IMR-90 (cell line): ENCODE data around the gene CPLX3. TPM values are rescaled to one million over a fixed set of nuclear protein-coding genes. Genes with fewer than 3 reads are reported as not detected.

ENCODE experiments used
- ATAC-seq: fragments of 200-7000 bp; cut with Tn5 transposase; 2 replicates; pipeline ENCODE4 v1.9.1; 2020; ENCODE audit warnings: low read depth, mild to moderate bottlenecking, moderate library complexity
- BruUV-seq: library from RNA; stranded (reverse); fragments of 400-500 nt; replicated peaks from 2 replicates; lab custom pipeline; 2021; lab: Mats Ljungman, UMichigan
- CTCF ChIA-PET: fragments of 300-600 bp; formaldehyde crosslinking; extraction: SDS; loops from one replicate; lab custom pipeline; 2021; ENCODE audit warnings: antibody characterized with exemption; lab: Yijun Ruan, JAX
- POLR2A ChIA-PET: fragments of 300-600 bp; sonication (Branson Sonifier 250); formaldehyde crosslinking; loops from one replicate; lab custom pipeline; 2022; ENCODE audit warnings: antibody characterized with exemption; ENCODE audit not compliant: unreplicated experiment; lab: Charles Lee
- DNase-seq: peaks from one replicate; pipeline ENCODE4 v3.0.0; 2013
- H2AFZ ChIP-seq: replicated peaks from 2 replicates; pipeline ENCODE3; 2013; ENCODE audit warnings: low read length, mild to moderate bottlenecking; ENCODE audit not compliant: poor library complexity
- H2AK5ac ChIP-seq: 2 replicates; pipeline ENCODE4 v1.6.1; 2013; ENCODE audit warnings: low read depth, low read length, inconsistent platforms
- H2AK9ac ChIP-seq: replicated peaks from 2 replicates; pipeline ENCODE3; 2013; ENCODE audit warnings: mild to moderate bottlenecking, low read depth, low read length, moderate library complexity; ENCODE audit not compliant: poor library complexity
- H2BK120ac ChIP-seq: 2 replicates; pipeline ENCODE4 v1.6.1; 2013; ENCODE audit warnings: low read depth, low read length, inconsistent platforms
- H2BK15ac ChIP-seq: 3 replicates; pipeline ENCODE4 v1.6.1; 2013; ENCODE audit warnings: low read depth, low read length, inconsistent platforms
- H2BK20ac ChIP-seq: 2 replicates; pipeline ENCODE4 v1.6.1; 2013; ENCODE audit warnings: low read depth, mild to moderate bottlenecking, inconsistent platforms, low read length, moderate library complexity
- H2BK5ac ChIP-seq: 2 replicates; pipeline ENCODE4 v1.6.1; 2013; ENCODE audit warnings: mild to moderate bottlenecking, low read depth, low read length, inconsistent platforms; ENCODE audit not compliant: poor library complexity, severe bottlenecking
- H3K14ac ChIP-seq: replicated peaks from 2 replicates; pipeline ENCODE4 v1.6.1; 2013; ENCODE audit warnings: low read depth, low read length, inconsistent platforms
- H3K18ac ChIP-seq: 2 replicates; pipeline ENCODE4 v1.6.1; 2013; ENCODE audit warnings: low read depth, low read length, control low read depth
- H3K23ac ChIP-seq: 2 replicates; pipeline ENCODE4 v1.6.1; 2013; ENCODE audit warnings: low read depth, low read length, inconsistent platforms
- H3K27ac ChIP-seq: 2 replicates; pipeline ENCODE4 v1.5.1; 2013; ENCODE audit warnings: mild to moderate bottlenecking, control low read depth, low read length; ENCODE audit not compliant: insufficient read depth
- H3K27me3 ChIP-seq: 2 replicates; pipeline ENCODE4 v1.6.1; 2013; ENCODE audit warnings: low read length; ENCODE audit not compliant: control insufficient read depth, insufficient read depth
- H3K36me3 ChIP-seq: 2 replicates; pipeline ENCODE4 v1.6.1; 2013; ENCODE audit warnings: low read length, mixed read lengths; ENCODE audit not compliant: control insufficient read depth, insufficient read depth
- H3K4ac ChIP-seq: 2 replicates; pipeline ENCODE4 v1.6.1; 2013; ENCODE audit warnings: low read depth, low read length, inconsistent platforms
- H3K4me1 ChIP-seq: 2 replicates; pipeline ENCODE4 v1.6.1; 2013; ENCODE audit warnings: low read length, mixed read lengths; ENCODE audit not compliant: control insufficient read depth, insufficient read depth
- H3K4me2 ChIP-seq: 2 replicates; pipeline ENCODE4 v1.6.1; 2013; ENCODE audit warnings: low read depth, mild to moderate bottlenecking, control low read depth, low read length, moderate library complexity
- H3K4me3 ChIP-seq: 2 replicates; pipeline ENCODE4 v1.5.1; 2013; ENCODE audit warnings: low read depth, mild to moderate bottlenecking, control low read depth, low read length, moderate library complexity; ENCODE audit not compliant: insufficient read depth
- H3K56ac ChIP-seq: 2 replicates; pipeline ENCODE4 v1.6.1; 2013; ENCODE audit warnings: low read length, inconsistent platforms; ENCODE audit not compliant: insufficient read depth; ENCODE audit errors: extremely low read depth
- H3K79me1 ChIP-seq, 2 experiments: 2 replicates each; pipeline ENCODE4 v1.6.1; 2013; ENCODE audit warnings: low read length in 2 of 2, inconsistent platforms in 1 of 2, low read depth in 1 of 2
- H3K9ac ChIP-seq: 2 replicates; pipeline ENCODE4 v1.6.1; 2013; ENCODE audit warnings: low read depth, low read length, control low read depth
- H3K9me1 ChIP-seq: 2 replicates; pipeline ENCODE4 v1.6.1; 2013; ENCODE audit warnings: low read length, inconsistent platforms; ENCODE audit not compliant: insufficient read depth
- H3K9me3 ChIP-seq: 2 replicates; pipeline ENCODE4 v1.6.1; 2013; ENCODE audit warnings: low read length; ENCODE audit not compliant: control insufficient read depth, insufficient read depth
- H4K20me1 ChIP-seq: 2 replicates; pipeline ENCODE4 v1.6.1; 2013; ENCODE audit warnings: low read length, inconsistent platforms; ENCODE audit not compliant: insufficient read depth
- H4K5ac ChIP-seq: 2 replicates; pipeline ENCODE4 v1.6.1; 2013; ENCODE audit warnings: mild to moderate bottlenecking, low read depth, low read length, control low read depth
- H4K8ac ChIP-seq, 2 experiments: 2 replicates each; pipeline ENCODE4 v1.6.1; 2013; ENCODE audit warnings: low read depth in 2 of 2, low read length in 2 of 2, control low read depth in 1 of 2, inconsistent platforms in 1 of 2
- H4K91ac ChIP-seq: 2 replicates; pipeline ENCODE4 v1.6.1; 2013; ENCODE audit warnings: low read depth, low read length, inconsistent platforms; ENCODE audit not compliant: insufficient read depth
- BHLHE40 ChIP-seq: fragments of 150-350 bp; IDR thresholded peaks from 2 replicates; pipeline ENCODE4 v1.6.1; 2016; ENCODE audit warnings: mild to moderate bottlenecking, low read depth, low read length
- CEBPB ChIP-seq: IDR thresholded peaks from 2 replicates; pipeline ENCODE4 v1.6.1; 2012; ENCODE audit warnings: low read depth, low read length, improper control_type of control experiment
- CHD1 ChIP-seq: IDR thresholded peaks from 2 replicates; pipeline ENCODE4 v1.6.1; 2012; ENCODE audit warnings: low read depth, low read length, improper control_type of control experiment
- FOS ChIP-seq: fragments of 150-350 bp; IDR thresholded peaks from 2 replicates; pipeline ENCODE4 v1.6.1; 2016; ENCODE audit warnings: low read depth, low read length
- MAFK ChIP-seq: IDR thresholded peaks from 2 replicates; pipeline ENCODE4 v1.6.1; 2012; ENCODE audit warnings: low read depth, low read length, improper control_type of control experiment
- MAZ ChIP-seq: IDR thresholded peaks from 2 replicates; pipeline ENCODE4 v1.6.1; 2012; ENCODE audit warnings: low read depth, mild to moderate bottlenecking, low read length, improper control_type of control experiment, moderate library complexity, borderline replicate concordance
- MXI1 ChIP-seq: IDR thresholded peaks from 2 replicates; pipeline ENCODE4 v1.6.1; 2012; ENCODE audit warnings: low read depth, mild to moderate bottlenecking, low read length, moderate library complexity, borderline replicate concordance
- NFE2L2 ChIP-seq: fragments of 150-350 bp; IDR thresholded peaks from 2 replicates; pipeline ENCODE4 v1.6.1; 2016; ENCODE audit warnings: low read depth, mild to moderate bottlenecking, low read length
- POLR2A ChIP-seq: IDR thresholded peaks from 2 replicates; pipeline ENCODE4 v1.6.1; 2012; ENCODE audit warnings: mild to moderate bottlenecking, low read depth, low read length
- RAD21 ChIP-seq: IDR thresholded peaks from 2 replicates; pipeline ENCODE4 v1.6.1; 2012; ENCODE audit warnings: low read length, improper control_type of control experiment
- RCOR1 ChIP-seq: IDR thresholded peaks from 2 replicates; pipeline ENCODE4 v1.6.1; 2012; ENCODE audit warnings: mild to moderate bottlenecking, low read length, improper control_type of control experiment; ENCODE audit not compliant: insufficient replicate concordance
- RFX5 ChIP-seq: IDR thresholded peaks from 2 replicates; pipeline ENCODE4 v1.8.0; 2012; ENCODE audit warnings: low read depth, mild to moderate bottlenecking, low read length, moderate library complexity
- SMC3 ChIP-seq: fragments of 150-350 bp; IDR thresholded peaks from 2 replicates; pipeline ENCODE4 v1.6.1; 2016; ENCODE audit warnings: low read depth, mild to moderate bottlenecking, antibody characterized with exemption, low read length, moderate library complexity
- WGBS, 2 experiments: methylation state at CpG; one replicate each; pipeline versions ENCODE4 v1.1.5 to v1.1.7; 2013; ENCODE audit warnings: missing lambda C conversion rate in 2 of 2; ENCODE audit not compliant: insufficient read length in 1 of 2; ENCODE audit errors: extremely low coverage in 2 of 2; 5-methylcytosine and 5-hydroxymethylcytosine counted together
- dilution Hi-C: fragments of 300-500 bp; cut with HindIII; formaldehyde crosslinking; loops from one replicate; pipeline ENCODE4 v1.14.3; 2018; ENCODE audit warnings: low sequenced_read_pairs; ENCODE audit not compliant: unreplicated experiment
- in situ Hi-C: fragments of 300-500 bp; cut with MboI; formaldehyde crosslinking; loops from 3 replicates; pipeline ENCODE4 v1.14.3; 2019; ENCODE audit warnings: low sequenced_read_pairs, inconsistent platforms, mixed read lengths
- intact Hi-C: fragments of 100-400 bp; cut with micrococcal nuclease; formaldehyde crosslinking; loops from 2 replicates; pipeline ENCODE4 v1.10.0; 2022
- polyA plus RNA-seq, 3 experiments: library from polyadenylated mRNA; depleted of rRNA; stranded (reverse); fragments of >200 nt; gene quantifications; 2 replicates each; pipeline ENCODE4 v1.2.3, GENCODE V29; 2012; ENCODE audit warnings: low replicate concordance in 1 of 3
- total RNA-seq: library from RNA; depleted of rRNA; stranded (reverse); fragments of >200 nt; gene quantifications from 2 replicates; pipeline ENCODE4 v1.2.3, GENCODE V29; 2012
- TF ChIP-seq, protein P1 (sequence below): conservative IDR thresholded peaks from 2 replicates; pipeline ENCODE4 v1.5.1; 2012; ENCODE audit warnings: mild to moderate bottlenecking, low read depth, low read length, improper control_type of control experiment
- TF ChIP-seq, protein P2 (sequence below): fragments of 150-350 bp; IDR thresholded peaks from 2 replicates; pipeline ENCODE4 v1.6.1; 2016; ENCODE audit warnings: low read depth, mild to moderate bottlenecking, low read length, moderate library complexity, borderline replicate concordance
- TF ChIP-seq, protein P3 (sequence below): fragments of 150-350 bp; IDR thresholded peaks from 2 replicates; pipeline ENCODE4 v1.6.1; 2017; ENCODE audit warnings: mild to moderate bottlenecking, antibody characterized with exemption, low read length, low read depth

Gene CPLX3
- total and polyA plus RNA-seq, 2 of the 4 experiments (the other 2 are of a cell fraction), result not detected

DNA sequence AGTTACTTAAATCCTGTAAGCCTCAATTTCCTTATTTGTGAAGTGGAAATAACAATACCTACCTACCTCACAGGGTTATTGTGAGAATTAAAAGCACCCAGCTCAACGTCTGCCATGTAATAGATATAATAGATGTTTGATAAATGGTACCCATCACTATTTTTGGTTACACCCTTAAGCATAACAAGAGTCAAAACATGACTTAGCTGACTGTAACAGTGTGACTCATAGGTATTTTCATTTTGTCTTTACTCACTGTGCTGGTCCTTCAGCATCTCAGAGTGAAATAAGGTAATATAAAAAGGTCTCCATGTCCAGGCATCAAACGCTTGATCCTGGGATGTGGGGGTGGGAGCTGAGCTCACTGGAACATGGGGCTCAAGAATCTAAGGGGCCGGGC lies 3.1 kb downstream of the CPLX3 start:
- POLR2A ChIA-PET, result no interaction called here
- no peak overlapping the region for H3K27ac ChIP-seq
- in situ Hi-C loops, result no loop called here

More for the DNA sequence above, 3.1 kb downstream of the CPLX3 start:
- no peak overlapping the region for H3K4me3 ChIP-seq
- no CpG with 5 or more reads among the region's 3 CpGs for WGBS, 2 experiments
- H2BK15ac ChIP-seq, result no peak overlapping the region
- intact Hi-C loops, result no loop called here
- no peak overlapping the region for H2BK5ac ChIP-seq
- no peak overlapping the region for H2BK20ac ChIP-seq
- no peak overlapping the region for H4K91ac ChIP-seq
- no peaks in the 10 kb centered on the region for H3K79me1 ChIP-seq
- no peak overlapping the region for H3K14ac ChIP-seq
- peaks cover 41% of the 10 kb centered on the region for H3K27me3 ChIP-seq
- BruUV-seq, result no TSS peak
- H3K23ac ChIP-seq, result no peak overlapping the region
- no peaks in the 10 kb centered on the region for H3K9me1 ChIP-seq
- H2AK5ac ChIP-seq, result no peak overlapping the region
- H3K4ac ChIP-seq, result no peak overlapping the region
- no peak overlapping the region for H2BK120ac ChIP-seq
- dilution Hi-C loops, result no loop called here
- H3K56ac ChIP-seq, result no peak overlapping the region
- no peak for TF ChIP-seq RCOR1
- TF ChIP-seq BHLHE40, result no peak
- TF ChIP-seq NFE2L2, result no peak
- TF ChIP-seq RAD21, result no peak
- no peak for TF ChIP-seq RFX5
- TF ChIP-seq, protein P1, sequence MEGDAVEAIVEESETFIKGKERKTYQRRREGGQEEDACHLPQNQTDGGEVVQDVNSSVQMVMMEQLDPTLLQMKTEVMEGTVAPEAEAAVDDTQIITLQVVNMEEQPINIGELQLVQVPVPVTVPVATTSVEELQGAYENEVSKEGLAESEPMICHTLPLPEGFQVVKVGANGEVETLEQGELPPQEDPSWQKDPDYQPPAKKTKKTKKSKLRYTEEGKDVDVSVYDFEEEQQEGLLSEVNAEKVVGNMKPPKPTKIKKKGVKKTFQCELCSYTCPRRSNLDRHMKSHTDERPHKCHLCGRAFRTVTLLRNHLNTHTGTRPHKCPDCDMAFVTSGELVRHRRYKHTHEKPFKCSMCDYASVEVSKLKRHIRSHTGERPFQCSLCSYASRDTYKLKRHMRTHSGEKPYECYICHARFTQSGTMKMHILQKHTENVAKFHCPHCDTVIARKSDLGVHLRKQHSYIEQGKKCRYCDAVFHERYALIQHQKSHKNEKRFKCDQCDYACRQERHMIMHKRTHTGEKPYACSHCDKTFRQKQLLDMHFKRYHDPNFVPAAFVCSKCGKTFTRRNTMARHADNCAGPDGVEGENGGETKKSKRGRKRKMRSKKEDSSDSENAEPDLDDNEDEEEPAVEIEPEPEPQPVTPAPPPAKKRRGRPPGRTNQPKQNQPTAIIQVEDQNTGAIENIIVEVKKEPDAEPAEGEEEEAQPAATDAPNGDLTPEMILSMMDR, result no peak
- no peak for TF ChIP-seq CHD1
- no peak for TF ChIP-seq POLR2A
- TF ChIP-seq, protein P2, sequence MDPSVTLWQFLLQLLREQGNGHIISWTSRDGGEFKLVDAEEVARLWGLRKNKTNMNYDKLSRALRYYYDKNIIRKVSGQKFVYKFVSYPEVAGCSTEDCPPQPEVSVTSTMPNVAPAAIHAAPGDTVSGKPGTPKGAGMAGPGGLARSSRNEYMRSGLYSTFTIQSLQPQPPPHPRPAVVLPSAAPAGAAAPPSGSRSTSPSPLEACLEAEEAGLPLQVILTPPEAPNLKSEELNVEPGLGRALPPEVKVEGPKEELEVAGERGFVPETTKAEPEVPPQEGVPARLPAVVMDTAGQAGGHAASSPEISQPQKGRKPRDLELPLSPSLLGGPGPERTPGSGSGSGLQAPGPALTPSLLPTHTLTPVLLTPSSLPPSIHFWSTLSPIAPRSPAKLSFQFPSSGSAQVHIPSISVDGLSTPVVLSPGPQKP, result no peak
- TF ChIP-seq, protein P3, sequence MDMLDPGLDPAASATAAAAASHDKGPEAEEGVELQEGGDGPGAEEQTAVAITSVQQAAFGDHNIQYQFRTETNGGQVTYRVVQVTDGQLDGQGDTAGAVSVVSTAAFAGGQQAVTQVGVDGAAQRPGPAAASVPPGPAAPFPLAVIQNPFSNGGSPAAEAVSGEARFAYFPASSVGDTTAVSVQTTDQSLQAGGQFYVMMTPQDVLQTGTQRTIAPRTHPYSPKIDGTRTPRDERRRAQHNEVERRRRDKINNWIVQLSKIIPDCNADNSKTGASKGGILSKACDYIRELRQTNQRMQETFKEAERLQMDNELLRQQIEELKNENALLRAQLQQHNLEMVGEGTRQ, result no peak
- TF ChIP-seq MAFK, result no peak
- TF ChIP-seq SMC3, result no peak
- no peak for TF ChIP-seq FOS
- no peak for TF ChIP-seq MAZ
- no peak for TF ChIP-seq MXI1
- no peak for TF ChIP-seq CEBPB
- CTCF ChIA-PET, result interaction anchor here (1.1 kb wide), 1 partner anchor 11 kb away, joined by 8 read pairs; no protein-coding TSS in a partner anchor
- no peak overlapping the region for H3K4me2 ChIP-seq
- no peak overlapping the region for H2AFZ ChIP-seq
- H4K5ac ChIP-seq, result no peak overlapping the region
- no peaks in the 10 kb centered on the region for H3K36me3 ChIP-seq
- no peak overlapping the region for H4K8ac ChIP-seq
- H4K20me1 ChIP-seq, result no peaks in the 10 kb centered on the region; the same call in 1 of the 2 replicates
- ATAC-seq (no peak), DNase-seq (peak; percentile 22)
- H2AK9ac ChIP-seq, result no peak overlapping the region
- no peak overlapping the region for H3K18ac ChIP-seq
- no peak overlapping the region for H3K9ac ChIP-seq
- H3K9me3 ChIP-seq, result no peaks in the 10 kb centered on the region
- H3K4me1 ChIP-seq, result no peaks in the 10 kb centered on the region
